Measurements from ENCODE around the gene MSI2.

MSI2 gene

DNA sequence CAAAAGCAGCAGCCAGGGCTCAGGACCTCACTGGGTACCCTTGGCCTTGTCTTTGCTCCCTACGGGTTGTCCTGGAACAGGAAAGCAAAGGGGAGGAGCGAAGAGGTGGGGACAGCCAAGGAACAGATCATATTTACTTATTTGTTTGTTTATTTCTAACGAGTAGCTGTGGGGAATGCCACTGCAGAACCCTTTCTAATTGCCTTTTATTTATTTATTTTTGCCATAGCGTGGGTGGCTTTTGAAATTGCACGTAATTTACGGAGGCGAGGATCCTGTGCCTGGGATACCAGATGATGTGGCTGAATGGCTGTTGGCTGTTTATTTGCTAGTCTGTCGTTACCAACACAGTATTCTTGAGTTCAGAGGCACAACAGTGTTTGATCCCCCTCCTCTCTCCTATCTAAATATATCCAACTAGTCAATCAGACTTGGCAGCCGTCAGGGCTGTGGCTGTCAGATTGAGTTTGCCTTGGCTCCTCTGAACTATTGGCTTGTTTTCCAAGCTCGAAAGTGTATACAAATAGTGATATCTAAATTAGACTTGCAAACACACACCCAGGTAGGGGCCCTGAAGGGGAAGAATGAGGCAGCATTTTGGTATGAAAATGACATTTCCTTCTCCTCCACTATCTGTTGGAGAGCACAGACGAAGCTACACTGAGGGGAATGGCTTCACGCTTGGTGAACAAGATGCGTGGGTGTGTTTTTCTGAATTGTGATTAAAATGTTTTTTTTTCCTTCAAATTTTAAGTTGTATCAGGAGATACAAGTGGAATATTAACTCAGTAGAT is 110.4 kb downstream of the MSI2 start:
- no peak overlapping the region for H3K27ac Mint-ChIP-seq
- no peaks in the 10 kb centered on the region for H3K9me3 Mint-ChIP-seq
- no peaks in the 10 kb centered on the region for H3K27me3 Mint-ChIP-seq
- H3K4me3 Mint-ChIP-seq = no peak overlapping the region
- DNase-seq (ENCODE audit: low spot score in 2 of 2) (no peak), ATAC-seq (ENCODE audit: low read depth) (no peak)
- H3K4me1 Mint-ChIP-seq = peaks cover 31% of the 10 kb centered on the region
- peaks cover 5% of the 10 kb centered on the region for H3K36me3 Mint-ChIP-seq

DNA sequence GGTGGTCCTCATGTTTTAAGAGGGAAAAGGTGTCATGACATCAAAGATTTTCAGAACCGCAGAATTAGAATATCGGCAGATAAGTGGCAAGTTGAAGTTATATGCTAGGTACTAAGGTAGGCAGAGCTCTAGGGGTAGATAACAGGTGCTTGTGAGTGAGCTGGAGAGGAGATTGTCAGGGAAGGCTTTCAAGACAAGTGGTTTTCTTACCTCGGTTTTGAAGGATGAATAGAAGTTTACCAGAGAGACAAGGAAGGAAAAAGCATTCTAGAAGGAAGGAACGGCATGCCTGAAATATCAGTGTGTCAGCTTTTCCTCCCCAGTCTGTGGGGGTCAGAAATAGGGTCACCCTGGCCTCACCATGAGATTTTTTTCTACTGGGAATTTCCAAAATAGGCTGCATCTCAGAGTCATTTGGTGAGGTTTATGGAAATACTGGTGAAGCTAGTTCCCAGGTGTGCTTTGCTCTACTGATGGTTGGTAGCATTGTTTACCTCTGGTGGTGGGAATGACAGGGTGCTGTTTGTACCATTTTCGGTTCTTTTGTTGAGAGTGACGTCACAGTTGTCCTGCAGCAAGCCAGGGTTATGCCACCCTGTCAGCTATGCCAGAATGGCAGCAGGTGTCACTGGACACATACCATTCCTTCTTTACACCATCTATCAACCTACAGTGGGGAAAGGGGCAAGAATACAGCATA is 112.5 kb downstream of the MSI2 start:
- peaks cover 11% of the 10 kb centered on the region for H3K36me3 Mint-ChIP-seq
- H3K4me3 Mint-ChIP-seq = no peak overlapping the region
- peaks cover 26% of the 10 kb centered on the region for H3K4me1 Mint-ChIP-seq
- H3K27ac Mint-ChIP-seq = peak overlapping the region; percentile 58
- ATAC-seq (ENCODE audit: low read depth) (no peak), DNase-seq (ENCODE audit: low spot score in 2 of 2) (no peak)
- H3K9me3 Mint-ChIP-seq = no peaks in the 10 kb centered on the region
- H3K27me3 Mint-ChIP-seq = no peaks in the 10 kb centered on the region

DNA sequence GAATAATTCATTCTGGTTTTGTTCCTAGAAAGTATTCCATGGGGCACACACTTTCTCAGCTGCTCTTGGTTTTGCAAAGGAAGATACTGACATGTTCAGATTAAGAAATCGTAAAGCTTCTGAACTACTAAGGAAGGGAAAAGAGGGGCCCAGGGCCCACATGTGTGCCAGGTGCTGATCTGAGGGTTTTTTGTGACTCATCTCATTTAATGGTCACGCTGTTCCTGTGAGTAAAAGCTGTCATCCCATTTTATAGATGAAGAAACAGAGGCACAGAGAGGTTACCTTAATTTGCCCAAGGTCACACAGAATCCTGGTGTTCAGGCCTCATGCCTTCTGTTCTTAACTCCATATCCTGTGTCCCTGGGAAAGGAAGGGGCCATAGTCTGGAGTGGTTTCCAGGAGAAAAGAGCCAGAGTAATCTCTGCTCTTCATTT is 113.2 kb downstream of the MSI2 start:
- Mint-ChIP-seq H3K27me3 (no peaks in the 10 kb centered on the region), H3K27ac (no peak overlapping the region)
- no peak for ATAC-seq (ENCODE audit: low read depth)

DNA sequence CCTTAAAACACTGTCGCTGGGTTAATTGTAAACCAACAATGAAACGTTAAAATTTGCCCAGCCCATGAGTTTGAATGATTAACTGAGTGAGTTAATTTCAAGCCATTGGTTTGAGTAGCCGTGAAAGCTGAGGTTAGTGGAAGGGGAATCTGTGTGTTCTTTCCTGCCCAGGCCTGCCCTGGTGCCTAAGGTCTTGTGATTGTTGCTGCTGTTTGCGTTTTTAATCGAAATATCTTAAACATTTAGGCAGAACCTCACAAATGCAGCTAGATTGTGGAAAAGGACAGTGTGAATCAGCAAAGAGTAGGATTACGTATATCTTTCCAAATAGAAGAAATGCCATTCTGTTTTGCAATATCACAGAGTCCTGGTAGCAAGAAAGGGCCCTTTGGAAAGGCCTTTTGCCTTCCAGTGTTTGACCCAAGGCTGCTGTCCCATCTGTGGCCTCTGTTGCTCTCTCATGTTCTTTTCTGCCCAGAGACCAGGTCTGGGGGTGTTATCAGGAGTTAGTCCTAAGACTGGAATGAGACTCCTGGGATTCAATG is 113.8 kb downstream of the MSI2 start:
- Mint-ChIP-seq H3K27me3 (no peaks in the 10 kb centered on the region), H3K9me3 (no peaks in the 10 kb centered on the region), H3K4me1 (peaks cover 25% of the 10 kb centered on the region), H3K36me3 (peaks cover 16% of the 10 kb centered on the region), H3K4me3 (no peak overlapping the region), H3K27ac (no peak overlapping the region)
- DNase-seq (ENCODE audit: low spot score in 2 of 2) (no peak), ATAC-seq (ENCODE audit: low read depth) (no peak)

More for the DNA sequence above, 113.2 kb downstream of the MSI2 start:
- Mint-ChIP-seq H3K36me3 (peaks cover 12% of the 10 kb centered on the region), H3K4me3 (no peak overlapping the region), H3K9me3 (no peaks in the 10 kb centered on the region), H3K4me1 (peaks cover 26% of the 10 kb centered on the region)
- no peak for DNase-seq (ENCODE audit: low spot score in 2 of 2)

DNA sequence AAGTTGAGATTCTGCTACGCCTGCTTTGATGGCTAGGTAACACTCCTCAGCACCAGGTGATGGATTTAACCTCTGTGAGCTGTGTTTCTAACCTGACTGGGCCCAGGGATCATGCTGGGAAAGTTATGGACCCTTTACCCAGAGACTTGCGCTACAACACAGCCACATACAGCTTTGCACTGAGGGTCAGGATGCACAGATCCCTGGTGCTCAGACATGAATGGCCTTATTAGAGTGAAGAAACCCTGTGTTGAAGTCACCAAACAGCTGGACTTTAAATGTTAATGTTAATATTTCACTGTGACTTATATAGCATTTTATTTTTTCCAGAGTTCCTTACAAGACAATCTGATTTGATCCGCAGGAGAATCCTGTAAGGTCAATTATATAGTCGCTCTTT is 114.3 kb downstream of the MSI2 start:
- no peak overlapping the region for H3K4me3 Mint-ChIP-seq
- H3K36me3 Mint-ChIP-seq = peaks cover 15% of the 10 kb centered on the region
- H3K27ac Mint-ChIP-seq = no peak overlapping the region
- DNase-seq (ENCODE audit: low spot score in 2 of 2) = no peak
- peaks cover 20% of the 10 kb centered on the region for H3K4me1 Mint-ChIP-seq
- H3K27me3 Mint-ChIP-seq = no peaks in the 10 kb centered on the region
- H3K9me3 Mint-ChIP-seq = no peaks in the 10 kb centered on the region
- ATAC-seq (ENCODE audit: low read depth) = no peak

DNA sequence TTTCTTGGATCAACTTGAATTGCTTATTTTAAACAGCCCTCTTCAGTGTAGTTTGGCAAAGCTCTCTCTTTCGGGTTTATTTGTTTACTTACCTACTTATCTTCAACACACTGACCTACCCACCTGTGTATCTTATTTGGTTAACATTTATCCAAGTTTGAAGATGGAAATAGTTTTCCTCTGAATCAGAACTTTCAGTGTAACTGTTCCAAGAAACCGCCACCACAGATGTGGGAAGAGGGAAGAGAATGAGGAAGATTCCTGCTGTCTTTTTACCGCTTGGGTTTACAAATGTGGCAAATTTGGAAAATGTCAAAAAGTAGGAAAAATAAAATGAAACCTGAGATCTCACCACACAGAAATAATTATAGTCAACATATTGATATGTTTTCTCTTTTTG is 115.8 kb downstream of the MSI2 start:
- no peak for DNase-seq (ENCODE audit: low spot score in 2 of 2)
- Mint-ChIP-seq H3K9me3 (no peaks in the 10 kb centered on the region), H3K27ac (no peak overlapping the region), H3K4me3 (no peak overlapping the region), H3K36me3 (peaks cover 15% of the 10 kb centered on the region), H3K4me1 (peaks cover 7% of the 10 kb centered on the region), H3K27me3 (no peaks in the 10 kb centered on the region)
- no peak for ATAC-seq (ENCODE audit: low read depth)

DNA sequence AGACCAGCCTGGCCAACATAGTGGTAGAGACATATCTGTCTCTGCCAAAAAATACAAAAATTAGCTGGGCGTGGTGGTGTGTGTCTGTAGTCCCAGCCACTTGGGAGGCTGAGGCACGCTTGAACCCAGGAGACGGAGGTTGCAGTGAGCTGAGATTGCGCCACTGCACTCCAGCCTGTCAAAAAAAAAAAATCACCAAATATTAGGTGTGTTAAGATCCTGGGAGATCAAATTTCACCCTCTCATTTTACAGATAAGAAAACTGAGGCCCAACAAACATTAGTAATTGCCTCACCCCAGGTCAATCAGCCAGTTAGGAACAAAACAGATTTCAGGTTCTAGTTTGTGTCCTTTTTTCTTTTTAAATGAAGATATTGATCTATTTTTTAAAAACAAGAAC is 116.7 kb downstream of the MSI2 start:
- Mint-ChIP-seq H3K4me3 (no peak overlapping the region), H3K9me3 (no peaks in the 10 kb centered on the region), H3K27ac (no peak overlapping the region), H3K27me3 (no peaks in the 10 kb centered on the region), H3K4me1 (peaks cover 7% of the 10 kb centered on the region), H3K36me3 (peaks cover 15% of the 10 kb centered on the region)
- DNase-seq (ENCODE audit: low spot score in 2 of 2) (no peak), ATAC-seq (ENCODE audit: low read depth) (no peak)

DNA sequence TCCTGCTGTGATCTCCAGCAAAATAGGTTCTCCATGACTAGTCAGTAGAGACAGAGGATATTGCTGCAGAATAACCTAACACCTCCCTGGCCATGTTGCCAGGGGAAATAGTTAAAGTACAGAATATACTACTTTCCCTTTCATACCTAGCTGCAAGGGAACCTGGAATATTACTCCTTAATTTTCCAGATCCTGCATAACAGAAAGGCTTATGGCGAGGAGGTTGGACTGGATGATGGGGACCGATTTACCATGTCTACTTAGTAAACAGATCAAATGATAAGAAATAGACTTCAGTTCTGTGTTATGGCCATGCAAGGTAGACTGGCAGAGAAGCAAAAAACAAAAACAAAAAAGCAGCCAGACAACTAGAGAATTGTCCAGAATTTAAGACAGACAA is 117.4 kb downstream of the MSI2 start:
- no peaks in the 10 kb centered on the region for H3K27me3 Mint-ChIP-seq
- peaks cover 4% of the 10 kb centered on the region for H3K4me1 Mint-ChIP-seq
- ATAC-seq (ENCODE audit: low read depth) (no peak), DNase-seq (ENCODE audit: low spot score in 2 of 2) (no peak)
- H3K9me3 Mint-ChIP-seq = no peaks in the 10 kb centered on the region
- H3K36me3 Mint-ChIP-seq = peaks cover 15% of the 10 kb centered on the region
- no peak overlapping the region for H3K27ac Mint-ChIP-seq
- H3K4me3 Mint-ChIP-seq = no peak overlapping the region

DNA sequence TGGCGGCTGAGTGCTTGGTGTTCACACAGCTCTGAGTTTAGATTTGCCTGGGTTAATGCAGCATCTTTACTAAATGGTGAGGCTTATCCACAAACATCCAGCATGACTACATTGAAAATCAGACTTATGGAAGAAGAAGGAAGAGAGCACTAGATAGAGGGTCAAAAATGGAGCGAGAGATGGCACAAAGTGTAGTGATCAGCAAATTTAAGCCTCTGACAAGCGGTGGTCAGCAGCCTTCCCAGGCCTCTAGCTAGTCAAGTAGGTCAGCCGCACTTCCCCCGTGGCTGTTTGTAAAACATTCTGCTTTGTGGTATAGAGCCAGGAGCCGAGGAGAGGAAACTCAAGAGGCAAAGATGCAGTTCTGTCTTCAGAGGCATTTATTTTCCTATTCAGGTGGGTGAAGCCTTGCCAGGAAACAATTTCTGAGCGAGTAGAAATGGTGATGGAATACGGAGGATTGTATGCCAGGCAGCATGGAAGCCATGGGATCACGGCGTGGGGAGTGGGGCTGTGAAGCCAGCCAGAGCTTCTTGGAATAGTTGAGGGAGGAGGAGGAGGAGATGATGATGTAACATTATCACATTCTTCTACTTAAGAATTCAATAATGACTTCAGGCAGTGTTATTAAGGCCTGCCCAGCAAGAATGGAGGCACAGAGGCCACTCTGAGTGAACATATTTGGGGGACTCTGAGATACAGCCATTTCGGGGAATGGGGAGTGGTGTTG is 118.9 kb downstream of the MSI2 start:
- Mint-ChIP-seq H3K27ac (no peak overlapping the region), H3K27me3 (no peaks in the 10 kb centered on the region)
- ATAC-seq (ENCODE audit: low read depth) = no peak

DNA sequence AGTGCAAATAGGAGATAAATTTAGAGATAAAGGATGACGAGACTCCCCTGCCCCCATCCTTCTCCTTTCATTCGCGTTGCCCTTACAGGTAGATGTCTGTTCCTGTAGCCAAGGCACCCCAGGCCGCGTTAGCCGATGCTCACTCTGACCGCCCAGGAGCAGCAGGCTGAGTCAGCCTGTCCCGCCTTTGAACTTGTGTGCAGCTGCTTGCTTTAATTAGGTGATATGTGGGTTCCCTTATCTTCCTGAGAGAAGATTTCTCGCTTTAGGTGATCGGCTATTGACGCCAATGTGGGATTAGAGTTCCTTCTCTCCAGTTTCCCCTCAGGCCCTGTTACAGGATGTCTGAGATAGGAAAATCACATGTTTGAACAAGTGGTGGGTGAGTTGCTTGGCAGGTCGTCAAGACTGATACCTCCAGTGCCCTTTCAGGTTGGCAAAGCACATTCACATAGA is 119.5 kb downstream of the MSI2 start:
- Mint-ChIP-seq H3K27me3 (no peaks in the 10 kb centered on the region), H3K36me3 (peaks cover 15% of the 10 kb centered on the region), H3K9me3 (no peaks in the 10 kb centered on the region), H3K4me1 (peaks cover 2% of the 10 kb centered on the region), H3K4me3 (no peak overlapping the region), H3K27ac (no peak overlapping the region)
- DNase-seq (ENCODE audit: low spot score in 2 of 2) (no peak), ATAC-seq (ENCODE audit: low read depth) (no peak)

More for the DNA sequence above, 118.9 kb downstream of the MSI2 start:
- peaks cover 15% of the 10 kb centered on the region for H3K36me3 Mint-ChIP-seq
- H3K4me3 Mint-ChIP-seq = no peak overlapping the region
- H3K9me3 Mint-ChIP-seq = no peaks in the 10 kb centered on the region
- DNase-seq (ENCODE audit: low spot score in 2 of 2) = no peak
- peaks cover 2% of the 10 kb centered on the region for H3K4me1 Mint-ChIP-seq

DNA sequence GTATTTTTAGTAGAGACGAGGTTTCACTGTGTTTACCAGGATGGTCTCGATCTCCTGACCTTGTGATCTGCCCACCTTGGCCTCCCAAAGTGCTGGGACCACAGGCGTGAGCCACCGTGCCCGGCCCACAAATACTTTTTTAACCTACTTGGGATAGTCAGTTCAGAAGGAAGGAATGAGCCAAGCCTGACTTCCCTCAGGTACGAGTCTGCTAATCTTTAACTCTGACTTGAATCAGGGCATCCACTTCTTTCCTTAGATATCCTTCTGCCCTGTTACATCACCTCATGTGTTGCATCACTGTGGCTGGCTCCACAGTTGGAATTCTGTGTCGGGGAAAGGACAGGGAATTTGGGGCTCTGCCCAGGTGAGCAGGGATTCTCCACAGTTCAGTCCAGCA is 120.8 kb downstream of the MSI2 start:
- Mint-ChIP-seq H3K4me3 (no peak overlapping the region), H3K27me3 (no peaks in the 10 kb centered on the region), H3K27ac (no peak overlapping the region), H3K9me3 (no peaks in the 10 kb centered on the region), H3K36me3 (peaks cover 19% of the 10 kb centered on the region), H3K4me1 (peaks cover 5% of the 10 kb centered on the region)
- DNase-seq (ENCODE audit: low spot score in 2 of 2) = no peak
- ATAC-seq (ENCODE audit: low read depth) = no peak

DNA sequence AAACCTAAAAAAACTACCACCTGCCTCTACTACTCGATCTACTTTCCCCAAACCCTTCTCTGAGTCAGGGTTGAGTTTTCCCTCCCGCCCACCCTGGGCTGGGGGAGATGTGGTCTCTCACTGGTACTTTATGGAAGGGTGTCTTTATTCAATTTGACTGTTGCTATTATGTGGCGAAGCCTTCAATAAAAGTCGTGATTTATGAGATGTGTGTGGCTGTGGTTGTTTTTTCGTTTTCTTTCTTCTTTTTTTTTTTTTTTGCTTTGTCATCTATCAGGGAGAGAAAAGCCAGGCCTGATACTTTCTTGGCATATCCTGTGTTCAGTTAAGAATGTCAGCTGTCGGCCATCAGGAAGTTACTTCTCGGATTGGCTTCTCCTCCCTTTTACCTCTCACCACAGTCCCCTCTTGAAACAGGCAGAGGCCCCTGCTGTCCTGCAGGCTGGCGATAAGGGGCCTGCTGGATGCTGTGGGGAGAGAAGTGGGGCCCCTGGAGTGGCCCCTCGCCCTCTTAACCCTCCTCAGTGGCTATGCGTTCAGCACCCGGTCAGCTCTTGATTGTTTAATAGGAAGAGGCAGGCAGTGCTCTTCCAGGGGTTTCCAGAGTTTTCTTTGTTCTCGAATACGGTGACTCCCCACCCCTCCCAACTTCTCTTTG is 123.0 kb downstream of the MSI2 start:
- Mint-ChIP-seq H3K4me1 (peaks cover 8% of the 10 kb centered on the region), H3K27me3 (no peaks in the 10 kb centered on the region), H3K4me3 (no peak overlapping the region), H3K36me3 (peaks cover 21% of the 10 kb centered on the region), H3K9me3 (no peaks in the 10 kb centered on the region), H3K27ac (no peak overlapping the region)
- no peak for ATAC-seq (ENCODE audit: low read depth)
- no peak for DNase-seq (ENCODE audit: low spot score in 2 of 2)

DNA sequence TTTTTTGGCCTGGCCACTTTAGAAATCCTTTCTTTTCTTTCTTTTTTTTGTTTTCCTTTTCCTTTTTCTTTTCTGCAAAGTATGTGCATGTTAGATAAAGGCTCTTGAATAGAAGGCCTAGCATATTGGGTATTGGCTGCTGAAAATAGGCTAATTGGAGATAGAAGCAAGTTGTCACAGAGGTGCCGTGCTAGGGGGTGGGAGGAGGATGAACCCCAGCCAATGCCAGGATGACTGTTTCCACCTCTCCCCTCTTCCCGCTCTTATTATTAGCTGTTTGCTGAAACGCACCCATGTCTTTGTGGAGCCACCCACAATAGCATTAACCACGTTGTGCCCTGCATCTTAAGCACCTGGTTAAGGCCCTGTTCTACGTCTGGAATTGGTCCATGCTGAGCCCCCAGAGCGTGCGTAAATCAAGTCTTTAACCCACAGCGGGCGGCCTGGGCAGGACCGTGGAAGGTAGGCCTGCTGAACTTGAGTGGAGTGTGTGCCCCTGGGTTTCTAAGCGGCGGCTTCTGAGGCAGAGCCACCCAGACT is 123.6 kb downstream of the MSI2 start:
- no peak overlapping the region for H3K4me3 Mint-ChIP-seq
- ATAC-seq (ENCODE audit: low read depth) = no peak
- H3K27me3 Mint-ChIP-seq = no peaks in the 10 kb centered on the region

More for the DNA sequence above, 123.6 kb downstream of the MSI2 start:
- Mint-ChIP-seq H3K4me1 (peaks cover 13% of the 10 kb centered on the region), H3K27ac (no peak overlapping the region), H3K9me3 (peaks cover 4% of the 10 kb centered on the region), H3K36me3 (peaks cover 24% of the 10 kb centered on the region)
- no peak for DNase-seq (ENCODE audit: low spot score in 2 of 2)

Data from memory B cell (primary cell).